SK-N-SH treated with all-trans-retinoic acid at 6 μM for 48 hours (cell line): Measurements from ENCODE around the gene PM20D1.

Experiments used
- ATAC-seq: fragments of 200-7000 bp; cut with Tn5 transposase; 3 replicates; pipeline ENCODE4 v1.9.1; 2020; ENCODE audit warnings: mild to moderate bottlenecking, moderate library complexity
- BACH2 ChIP-seq: fragments of 250-450 bp; sonication (Bioruptor Pico); IDR thresholded peaks from 2 replicates; pipeline ENCODE4 v1.9.0; 2021; ENCODE audit warnings: mild to moderate bottlenecking, borderline replicate concordance
- CSDC2 ChIP-seq: fragments of 250-450 bp; sonication (Bioruptor Pico); IDR thresholded peaks from 2 replicates; pipeline ENCODE4 v1.5.0; 2020; ENCODE audit warnings: mild to moderate bottlenecking, moderate library complexity
- CSRNP3 ChIP-seq: fragments of 250-450 bp; sonication (Bioruptor Pico); IDR thresholded peaks from 2 replicates; pipeline ENCODE4 v1.5.1; 2021; ENCODE audit warnings: mild to moderate bottlenecking, moderate library complexity
- GLIS3 ChIP-seq: fragments of 250-450 bp; sonication (Bioruptor Pico); IDR thresholded peaks from 2 replicates; pipeline ENCODE4 v1.5.0; 2020; ENCODE audit warnings: mild to moderate bottlenecking, moderate library complexity
- OSR1 ChIP-seq: fragments of 250-450 bp; sonication (Bioruptor Pico); IDR thresholded peaks from 2 replicates; pipeline ENCODE4 v1.8.0; 2022; ENCODE audit warnings: moderate library complexity, mild to moderate bottlenecking, inconsistent platforms
- PATZ1 ChIP-seq: fragments of 250-450 bp; sonication (Bioruptor Pico); IDR thresholded peaks from 2 replicates; pipeline ENCODE4 v1.8.0; 2020; ENCODE audit warnings: mild to moderate bottlenecking, moderate library complexity, borderline replicate concordance
- POU6F1 ChIP-seq: fragments of 250-450 bp; sonication (Bioruptor Pico); IDR thresholded peaks from 2 replicates; pipeline ENCODE4 v1.8.0; 2021; ENCODE audit warnings: low read depth, mild to moderate bottlenecking, moderate library complexity, borderline replicate concordance
- PPARA ChIP-seq: fragments of 250-450 bp; sonication (Bioruptor Pico); IDR thresholded peaks from 2 replicates; pipeline ENCODE4 v1.5.0; 2020; ENCODE audit warnings: mild to moderate bottlenecking, borderline replicate concordance
- SNAI2 ChIP-seq: fragments of 250-450 bp; sonication (Bioruptor Pico); IDR thresholded peaks from 2 replicates; pipeline ENCODE4 v1.5.0; 2020; ENCODE audit warnings: mild to moderate bottlenecking, moderate library complexity
- TCF4 ChIP-seq: fragments of 250-450 bp; sonication (Bioruptor Pico); IDR thresholded peaks from 2 replicates; pipeline ENCODE4 v1.8.0; 2021; ENCODE audit warnings: mild to moderate bottlenecking, moderate library complexity, borderline replicate concordance
- TSHZ2 ChIP-seq: fragments of 250-450 bp; sonication (Bioruptor Pico); IDR thresholded peaks from 2 replicates; pipeline ENCODE4 v1.5.0; 2020; ENCODE audit warnings: mild to moderate bottlenecking, moderate library complexity
- ZC3H10 ChIP-seq: fragments of 250-450 bp; sonication (Bioruptor Pico); IDR thresholded peaks from 2 replicates; pipeline ENCODE4 v1.5.1; 2021; ENCODE audit warnings: mild to moderate bottlenecking, moderate library complexity
- ZNF70 ChIP-seq: fragments of 450-650 bp; formaldehyde crosslinking; IDR thresholded peaks from 2 replicates; pipeline ENCODE4 v1.5.0; 2020; ENCODE audit warnings: mild to moderate bottlenecking, moderate library complexity
- ZNF8 ChIP-seq: fragments of 450-650 bp; formaldehyde crosslinking; IDR thresholded peaks from 2 replicates; pipeline ENCODE4 v1.5.0; 2020; ENCODE audit warnings: mild to moderate bottlenecking, moderate library complexity

PM20D1 gene

GRCh38 chr1:205780335-205780734 lies 69.6 kb downstream of the PM20D1 start:
- TF ChIP-seq ZNF8 (CRISPR knock-in tag) (no peak), CSDC2 (CRISPR knock-in tag) (no peak), TSHZ2 (CRISPR knock-in tag) (no peak), PPARA (no peak), CSRNP3 (CRISPR knock-in tag) (no peak), GLIS3 (CRISPR knock-in tag) (no peak), SNAI2 (CRISPR knock-in tag) (no peak), ZNF70 (CRISPR knock-in tag) (no peak), PATZ1 (CRISPR knock-in tag) (no peak), BACH2 (no peak), POU6F1 (CRISPR knock-in tag) (no peak), TCF4 (no peak), OSR1 (CRISPR knock-in tag) (no peak), ZC3H10 (no peak)
- ATAC-seq: no peak
